ENCODE results near the gene MRPS5.

Gene MRPS5

GRCh38 chr2:95061119-95061512 is 60.5 kb downstream of the MRPS5 start:
- H3K36me3 ChIP-seq (replicated peaks), result no peaks in the 10 kb centered on the region
- H3K4me1 ChIP-seq, result no peaks in the 10 kb centered on the region
- no peak overlapping the region for H3K4me3 ChIP-seq
- H3K9me3 ChIP-seq, result no peaks in the 10 kb centered on the region
- in situ Hi-C loops (cut with MboI; ENCODE audit: low sequenced_read_pairs), result no loop called here
- H3K27me3 ChIP-seq (ENCODE audit: low read depth), result no peaks in the 10 kb centered on the region
- DNase-seq (ENCODE audit: low spot score in 2 of 2), result no peak

GRCh38 chr2:95060446-95061118 is 61.0 kb downstream of the MRPS5 start:
- no peaks in the 10 kb centered on the region for H3K27me3 ChIP-seq (ENCODE audit: low read depth)

GRCh38 chr2:95059656-95060370 is 61.8 kb downstream of the MRPS5 start:
- Histone ChIP-seq H3K4me1 (no peaks in the 10 kb centered on the region), H3K4me3 (no peak overlapping the region), H3K36me3 (replicated peaks) (no peaks in the 10 kb centered on the region), H3K27me3 (ENCODE audit: low read depth) (no peaks in the 10 kb centered on the region), H3K9me3 (no peaks in the 10 kb centered on the region)
- in situ Hi-C loops (cut with MboI; ENCODE audit: low sequenced_read_pairs), result no loop called here
- peak in 1 of 2 experiments; percentile 3 for DNase-seq (ENCODE audit: low spot score in 2 of 2)

More at GRCh38 chr2:95060446-95061118, 61.0 kb downstream of the MRPS5 start:
- H3K36me3 ChIP-seq (replicated peaks), result no peaks in the 10 kb centered on the region
- H3K4me1 ChIP-seq, result no peaks in the 10 kb centered on the region
- peak in 1 of 2 experiments; percentile 1 for DNase-seq (ENCODE audit: low spot score in 2 of 2)
- H3K9me3 ChIP-seq, result no peaks in the 10 kb centered on the region
- no peak overlapping the region for H3K4me3 ChIP-seq
- in situ Hi-C loops (cut with MboI; ENCODE audit: low sequenced_read_pairs), result no loop called here

- Histone ChIP-seq H3K9me3 (no peaks in the 10 kb centered on the region), H3K4me3 (no peak overlapping the region), H3K36me3 (replicated peaks) (no peaks in the 10 kb centered on the region), H3K27me3 (ENCODE audit: low read depth) (no peaks in the 10 kb centered on the region), H3K4me1 (no peaks in the 10 kb centered on the region)
- in situ Hi-C loops (cut with MboI; ENCODE audit: low sequenced_read_pairs), result no loop called here
- DNase-seq (ENCODE audit: low spot score in 2 of 2), result no peak
Measured at GRCh38 chr2:95058989-95059641, 62.5 kb downstream of the MRPS5 start.

- in situ Hi-C loops (cut with MboI; ENCODE audit: low sequenced_read_pairs), result no loop called here
- H3K36me3 ChIP-seq (replicated peaks), result no peaks in the 10 kb centered on the region
- no peak for DNase-seq (ENCODE audit: low spot score in 2 of 2)
- H3K4me3 ChIP-seq, result no peak overlapping the region
- no peaks in the 10 kb centered on the region for H3K4me1 ChIP-seq
- H3K27me3 ChIP-seq (ENCODE audit: low read depth), result no peaks in the 10 kb centered on the region
- no peaks in the 10 kb centered on the region for H3K9me3 ChIP-seq
Measured at GRCh38 chr2:95058466-95058988, 63.1 kb downstream of the MRPS5 start.

GRCh38 chr2:95057535-95058370 is 63.9 kb downstream of the MRPS5 start:
- in situ Hi-C loops (cut with MboI; ENCODE audit: low sequenced_read_pairs), result no loop called here
- Histone ChIP-seq H3K4me1 (no peaks in the 10 kb centered on the region), H3K36me3 (replicated peaks) (no peaks in the 10 kb centered on the region), H3K4me3 (no peak overlapping the region), H3K9me3 (no peaks in the 10 kb centered on the region), H3K27me3 (ENCODE audit: low read depth) (no peaks in the 10 kb centered on the region)
- DNase-seq (ENCODE audit: low spot score in 2 of 2), result no peak

GRCh38 chr2:95056461-95057459 is 64.8 kb downstream of the MRPS5 start:
- in situ Hi-C loops (cut with MboI; ENCODE audit: low sequenced_read_pairs), result no loop called here
- no peaks in the 10 kb centered on the region for H3K27me3 ChIP-seq (ENCODE audit: low read depth)
- no peak overlapping the region for H3K4me3 ChIP-seq
- H3K9me3 ChIP-seq, result no peaks in the 10 kb centered on the region
- no peak for DNase-seq (ENCODE audit: low spot score in 2 of 2)
- H3K36me3 ChIP-seq (replicated peaks), result no peaks in the 10 kb centered on the region
- no peaks in the 10 kb centered on the region for H3K4me1 ChIP-seq

- Histone ChIP-seq H3K36me3 (replicated peaks) (no peaks in the 10 kb centered on the region), H3K4me1 (no peaks in the 10 kb centered on the region), H3K9me3 (no peaks in the 10 kb centered on the region), H3K4me3 (no peak overlapping the region), H3K27me3 (ENCODE audit: low read depth) (no peaks in the 10 kb centered on the region)
- in situ Hi-C loops (cut with MboI; ENCODE audit: low sequenced_read_pairs), result no loop called here
- no peak for DNase-seq (ENCODE audit: low spot score in 2 of 2)
Measured at GRCh38 chr2:95056044-95056443, 65.6 kb downstream of the MRPS5 start.

GRCh38 chr2:95055262-95055661 is 66.3 kb downstream of the MRPS5 start:
- no peaks in the 10 kb centered on the region for H3K9me3 ChIP-seq
- no peaks in the 10 kb centered on the region for H3K36me3 ChIP-seq (replicated peaks)
- H3K27me3 ChIP-seq (ENCODE audit: low read depth), result no peaks in the 10 kb centered on the region
- no peak overlapping the region for H3K4me3 ChIP-seq
- in situ Hi-C loops (cut with MboI; ENCODE audit: low sequenced_read_pairs), result no loop called here
- no peaks in the 10 kb centered on the region for H3K4me1 ChIP-seq
- DNase-seq (ENCODE audit: low spot score in 2 of 2), result no peak

GRCh38 chr2:95054016-95054415 is 67.6 kb downstream of the MRPS5 start:
- Histone ChIP-seq H3K36me3 (replicated peaks) (no peaks in the 10 kb centered on the region), H3K4me1 (no peaks in the 10 kb centered on the region), H3K9me3 (no peaks in the 10 kb centered on the region), H3K4me3 (no peak overlapping the region), H3K27me3 (ENCODE audit: low read depth) (no peaks in the 10 kb centered on the region)
- in situ Hi-C loops (cut with MboI; ENCODE audit: low sequenced_read_pairs), result no loop called here
- DNase-seq (ENCODE audit: low spot score in 2 of 2), result no peak

- Histone ChIP-seq H3K36me3 (replicated peaks) (no peaks in the 10 kb centered on the region), H3K27me3 (ENCODE audit: low read depth) (no peaks in the 10 kb centered on the region), H3K4me1 (no peaks in the 10 kb centered on the region), H3K4me3 (no peak overlapping the region), H3K9me3 (no peaks in the 10 kb centered on the region)
- no peak for DNase-seq (ENCODE audit: low spot score in 2 of 2)
- in situ Hi-C loops (cut with MboI; ENCODE audit: low sequenced_read_pairs), result no loop called here
Measured at GRCh38 chr2:95053543-95053942, 68.1 kb downstream of the MRPS5 start.

GRCh38 chr2:95052804-95053479 is 68.7 kb downstream of the MRPS5 start:
- no peak for DNase-seq (ENCODE audit: low spot score in 2 of 2)
- no peaks in the 10 kb centered on the region for H3K9me3 ChIP-seq
- in situ Hi-C loops (cut with MboI; ENCODE audit: low sequenced_read_pairs), result no loop called here
- H3K36me3 ChIP-seq (replicated peaks), result no peaks in the 10 kb centered on the region
- no peaks in the 10 kb centered on the region for H3K27me3 ChIP-seq (ENCODE audit: low read depth)
- no peaks in the 10 kb centered on the region for H3K4me1 ChIP-seq
- H3K4me3 ChIP-seq, result no peak overlapping the region
